SK-N-SH treated with all-trans-retinoic acid at 6 μM for 48 hours (cell line): ENCODE results near the gene TAS2R3.

Experiments
- CSDC2 ChIP-seq: fragments of 250-450 bp; sonication (Bioruptor Pico); IDR thresholded peaks from 2 replicates; pipeline ENCODE4 v1.5.0; 2020; ENCODE audit warnings: mild to moderate bottlenecking, moderate library complexity
- TF ChIP-seq, protein P1 (sequence below): fragments of 250-450 bp; sonication (Bioruptor Pico); IDR thresholded peaks from 2 replicates; pipeline ENCODE4 v1.8.0; 2021; ENCODE audit warnings: low read depth, mild to moderate bottlenecking, moderate library complexity, borderline replicate concordance

GRCh38 chr7:141715794-141716689, 47.9 kb upstream of the TAS2R3 start:
- TF ChIP-seq, protein P1, sequence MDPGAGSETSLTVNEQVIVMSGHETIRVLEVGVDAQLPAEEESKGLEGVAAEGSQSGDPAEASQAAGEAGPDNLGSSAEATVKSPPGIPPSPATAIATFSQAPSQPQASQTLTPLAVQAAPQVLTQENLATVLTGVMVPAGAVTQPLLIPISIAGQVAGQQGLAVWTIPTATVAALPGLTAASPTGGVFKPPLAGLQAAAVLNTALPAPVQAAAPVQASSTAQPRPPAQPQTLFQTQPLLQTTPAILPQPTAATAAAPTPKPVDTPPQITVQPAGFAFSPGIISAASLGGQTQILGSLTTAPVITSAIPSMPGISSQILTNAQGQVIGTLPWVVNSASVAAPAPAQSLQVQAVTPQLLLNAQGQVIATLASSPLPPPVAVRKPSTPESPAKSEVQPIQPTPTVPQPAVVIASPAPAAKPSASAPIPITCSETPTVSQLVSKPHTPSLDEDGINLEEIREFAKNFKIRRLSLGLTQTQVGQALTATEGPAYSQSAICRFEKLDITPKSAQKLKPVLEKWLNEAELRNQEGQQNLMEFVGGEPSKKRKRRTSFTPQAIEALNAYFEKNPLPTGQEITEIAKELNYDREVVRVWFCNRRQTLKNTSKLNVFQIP (CRISPR knock-in tag), result no peak
- no peak for TF ChIP-seq CSDC2 (CRISPR knock-in tag)
